Body of pancreas (tissue), 4 donors: Measurements from ENCODE around the gene HMCN2.

Experiments
- CTCF ChIP-seq, 7 experiments: fragments of 450-650 bp in 4 of 7; fragments of 200-600 bp in 3 of 7; sonication (generic) in 3 of 7; IDR thresholded peaks; one replicate each; pipeline ENCODE4 v1.5.1; 2016 to 2019; ENCODE audit warnings: antibody characterized with exemption in 7 of 7
- POLR2A ChIP-seq, 3 donors: fragments of 450-650 bp; IDR thresholded peaks; one replicate each; pipeline ENCODE4 v1.6.1; 2016; ENCODE audit warnings: antibody characterized with exemption in 3 of 3, mild to moderate bottlenecking in 2 of 3

- TF ChIP-seq POLR2A (IDR thresholded peaks at IDR 0.05): no peak
- TF ChIP-seq CTCF (IDR thresholded peaks at IDR 0.05): no peak
Observed at GRCh38 chr9:130433947-130434262, 168.3 kb downstream of the HMCN2 start.
